GM18951 (cell line): ENCODE data around the gene PKP4.

Experiments
- POLR2A ChIP-seq: IDR thresholded peaks from 4 replicates; pipeline ENCODE4 v1.6.1; 2011; ENCODE audit warnings: mild to moderate bottlenecking; ENCODE audit not compliant: insufficient read length, insufficient read depth; ENCODE audit errors: extremely low read depth
- in situ Hi-C: fragments of 300-500 bp; cut with MboI; formaldehyde crosslinking; loops from one replicate; pipeline ENCODE4 v1.12.0; 2022; ENCODE audit warnings: low sequenced_read_pairs, mixed read lengths, inconsistent platforms; ENCODE audit not compliant: unreplicated experiment

Gene PKP4

DNA sequence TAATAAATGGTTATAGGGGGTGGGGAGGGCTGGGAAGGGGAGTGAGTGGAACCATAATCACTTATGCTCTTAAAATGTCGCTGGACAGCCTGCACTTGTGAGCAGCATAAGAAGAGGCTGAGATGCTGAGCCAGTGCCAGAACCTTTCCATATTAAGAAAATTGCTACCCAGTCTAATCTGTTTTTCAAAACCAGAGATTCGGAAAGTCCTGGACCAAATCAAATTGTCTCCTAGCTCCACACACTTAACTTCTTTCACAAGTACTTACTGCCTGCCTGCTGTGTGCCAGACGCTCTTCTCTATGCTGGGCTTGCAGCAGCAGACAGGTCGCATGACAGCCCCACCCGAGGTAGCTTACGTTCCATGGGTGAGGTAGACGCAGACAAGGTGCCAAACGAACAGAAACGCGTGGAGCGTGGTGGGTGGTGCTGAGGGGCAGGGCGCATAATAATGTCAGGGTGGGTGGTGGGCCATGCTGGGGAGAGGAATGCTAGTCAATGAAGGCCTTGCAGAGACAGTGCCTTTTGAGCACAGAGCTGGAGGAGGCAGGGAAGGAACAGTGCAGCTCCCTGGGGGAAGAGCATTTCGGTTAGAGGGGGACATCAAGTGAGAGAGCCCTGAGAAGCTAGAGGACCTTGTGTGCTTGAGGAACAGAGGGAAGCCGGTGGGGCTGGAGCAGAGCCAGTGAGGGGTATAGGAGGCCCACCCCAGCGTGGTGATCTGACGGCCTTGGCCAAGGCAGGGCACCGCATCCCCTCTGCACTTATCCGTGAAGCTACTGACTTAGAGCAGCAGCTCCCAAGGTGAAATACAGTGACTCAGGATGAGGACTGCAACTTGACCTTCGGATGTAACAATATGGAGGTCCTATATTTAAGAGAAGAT is 214.9 kb downstream of the PKP4 start:
- in situ Hi-C loops = no loop called here
- TF ChIP-seq POLR2A = no peak

DNA sequence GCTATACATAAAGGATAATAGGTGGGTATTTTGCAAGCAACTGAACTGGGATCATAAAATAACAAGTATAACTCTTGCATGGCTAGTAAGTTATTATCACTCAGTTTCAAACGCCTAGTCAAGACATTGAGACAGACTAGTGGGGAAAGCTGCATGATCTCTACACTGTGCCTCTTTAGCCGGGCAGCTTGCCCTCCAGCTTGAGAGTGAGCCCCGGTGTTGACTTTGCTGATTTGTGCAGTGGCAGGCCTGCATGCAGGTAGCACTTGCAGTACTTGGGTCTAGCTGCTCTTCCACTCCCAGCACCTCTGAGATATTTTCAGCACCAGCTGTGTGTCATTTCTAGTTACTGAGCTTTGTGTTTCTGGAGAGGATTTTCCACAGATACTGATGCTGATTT is 219.5 kb downstream of the PKP4 start:
- in situ Hi-C loops = no loop called here
- no peak for TF ChIP-seq POLR2A

DNA sequence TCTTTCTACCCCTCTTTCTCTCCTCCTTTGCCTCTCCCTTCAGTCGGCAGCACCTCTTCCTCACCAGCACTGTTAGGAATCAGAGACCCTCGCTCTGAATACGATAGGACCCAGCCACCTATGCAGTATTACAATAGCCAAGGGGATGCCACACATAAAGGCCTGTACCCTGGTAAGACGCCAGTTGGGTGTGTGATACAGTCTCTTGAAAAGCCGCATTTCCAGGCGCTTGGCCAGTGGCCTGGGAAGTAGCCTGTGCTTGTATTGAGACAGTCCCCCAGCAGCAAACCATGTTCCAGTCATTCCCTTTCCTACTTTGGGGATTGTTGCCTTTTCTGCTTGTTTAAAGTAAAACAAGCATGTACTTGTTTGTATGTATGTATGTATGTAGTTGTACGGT is 219.9 kb downstream of the PKP4 start:
- no peak for TF ChIP-seq POLR2A

DNA sequence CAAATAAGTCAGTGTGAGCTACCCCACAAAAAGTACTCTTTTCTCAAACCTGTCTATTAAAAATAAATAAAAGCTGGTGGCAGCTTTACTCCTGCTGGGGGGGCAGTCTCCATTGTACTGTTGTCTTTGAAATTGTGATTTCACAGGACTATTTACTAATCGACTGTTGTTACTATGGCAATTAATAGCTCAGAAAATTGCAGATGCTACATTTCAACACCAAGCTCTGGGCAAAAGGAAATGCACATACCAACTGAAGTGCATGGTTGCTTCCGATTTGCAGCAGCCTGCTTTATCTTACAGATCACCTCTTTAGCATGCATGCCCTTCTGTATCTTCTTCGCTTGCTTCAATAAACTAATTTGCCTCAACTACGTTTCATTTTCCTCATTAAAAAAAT is 220.8 kb downstream of the PKP4 start:
- TF ChIP-seq POLR2A = no peak
- in situ Hi-C loops = no loop called here

More for the DNA sequence above, 219.9 kb downstream of the PKP4 start:
- in situ Hi-C loops = no loop called here

DNA sequence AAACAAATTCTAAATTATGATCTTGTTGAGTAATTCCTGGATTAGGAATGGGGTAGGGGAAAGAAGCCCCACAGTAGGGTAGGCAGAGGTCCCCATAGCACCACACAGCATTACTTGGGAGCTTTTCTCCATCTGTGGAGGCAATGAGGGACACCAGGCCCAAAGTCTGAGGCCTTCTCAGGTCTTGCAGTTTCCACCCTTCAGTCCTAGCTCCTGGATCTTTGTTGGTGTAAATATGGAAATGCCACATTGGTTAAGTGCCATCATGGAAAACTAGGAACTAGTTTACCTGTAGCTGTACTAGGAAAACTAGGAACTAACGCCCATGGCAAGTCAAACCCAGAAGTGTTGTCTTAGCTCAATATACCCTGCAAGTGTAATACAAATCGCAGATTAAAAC is 225.1 kb downstream of the PKP4 start:
- in situ Hi-C loops = no loop called here
- no peak for TF ChIP-seq POLR2A

DNA sequence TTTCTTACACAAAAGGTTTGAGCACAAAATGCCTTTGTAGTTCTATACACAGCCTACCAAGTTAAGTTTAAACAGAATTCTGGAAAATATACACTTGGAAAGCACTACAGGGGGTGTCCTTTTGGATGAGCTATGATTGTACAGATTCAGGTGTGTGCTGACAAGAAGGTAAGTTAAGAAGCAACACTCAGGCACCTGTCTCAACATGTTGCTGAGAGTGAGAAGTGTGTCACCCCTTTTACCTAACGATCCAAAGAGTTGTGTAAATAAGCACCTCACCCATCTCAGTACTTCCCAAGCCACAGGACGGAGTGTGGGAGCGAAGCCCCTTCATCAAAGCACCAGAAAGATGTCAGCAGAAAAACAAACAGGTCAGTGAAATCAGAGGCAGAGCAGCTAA is 228.9 kb downstream of the PKP4 start:
- TF ChIP-seq POLR2A = no peak
- in situ Hi-C loops = no loop called here

DNA sequence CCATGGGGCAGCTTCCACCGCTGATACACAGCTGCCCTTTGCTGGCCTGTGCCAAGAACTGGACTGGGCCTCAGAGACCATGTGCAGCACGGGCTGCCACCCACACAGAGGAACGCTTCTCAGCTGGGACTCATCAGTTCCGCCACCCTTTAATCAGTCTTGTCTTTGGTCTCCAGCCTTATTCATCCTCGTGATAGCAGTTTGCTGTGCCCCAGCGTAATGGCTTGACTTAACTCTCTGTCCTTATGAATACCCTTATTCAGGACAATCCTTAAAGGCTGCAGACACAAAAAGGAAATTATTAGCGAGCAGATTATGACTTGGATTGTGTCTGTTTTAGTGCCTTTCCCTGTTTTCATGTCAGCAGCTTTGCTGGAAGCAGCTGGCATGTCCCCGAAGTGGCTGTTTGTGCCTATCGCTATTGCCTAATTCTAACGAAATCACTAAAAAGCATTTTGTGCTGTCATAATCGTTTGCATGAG is 229.5 kb downstream of the PKP4 start:
- in situ Hi-C loops = no loop called here
- no peak for TF ChIP-seq POLR2A

DNA sequence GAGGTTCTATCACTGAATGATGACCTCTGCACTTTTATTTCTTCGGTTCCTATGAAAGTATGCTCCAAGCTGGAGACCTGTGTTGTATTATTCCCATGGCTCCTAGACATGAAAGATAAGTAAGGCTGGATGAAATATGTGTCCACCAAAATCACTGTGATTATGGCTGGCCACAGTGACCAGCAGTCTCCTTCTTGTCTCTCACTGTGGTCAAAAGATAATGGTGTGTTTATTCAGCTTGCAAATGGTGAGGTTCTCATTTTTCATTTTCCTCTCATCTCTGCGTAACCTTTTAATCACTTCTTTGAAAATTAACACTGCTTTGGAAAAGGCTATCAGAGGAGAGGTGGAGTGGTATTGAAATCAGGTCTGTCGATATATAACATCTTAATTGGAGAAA is 230.6 kb downstream of the PKP4 start:
- in situ Hi-C loops = no loop called here

DNA sequence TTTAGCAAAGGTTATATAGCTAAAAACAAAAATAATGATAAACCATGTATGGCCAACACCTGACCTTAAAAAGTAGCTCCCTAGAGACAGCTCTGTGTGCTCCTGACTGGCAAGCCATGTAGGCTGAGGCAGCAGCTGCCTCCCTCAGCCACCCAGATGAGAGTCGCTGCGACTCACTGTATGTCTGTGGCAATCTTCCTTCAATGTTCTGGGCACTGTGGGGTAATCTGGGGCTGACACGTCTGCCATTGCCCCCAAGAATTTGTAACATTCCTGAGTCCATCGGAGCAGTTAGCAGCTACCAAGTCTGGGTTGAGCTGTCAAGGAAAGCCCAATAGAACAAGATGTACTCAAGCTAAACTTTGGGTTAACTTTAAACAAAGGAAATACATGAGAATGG is 232.0 kb downstream of the PKP4 start:
- in situ Hi-C loops = no loop called here
- no peak for TF ChIP-seq POLR2A

More for the DNA sequence above, 230.6 kb downstream of the PKP4 start:
- TF ChIP-seq POLR2A = no peak

DNA sequence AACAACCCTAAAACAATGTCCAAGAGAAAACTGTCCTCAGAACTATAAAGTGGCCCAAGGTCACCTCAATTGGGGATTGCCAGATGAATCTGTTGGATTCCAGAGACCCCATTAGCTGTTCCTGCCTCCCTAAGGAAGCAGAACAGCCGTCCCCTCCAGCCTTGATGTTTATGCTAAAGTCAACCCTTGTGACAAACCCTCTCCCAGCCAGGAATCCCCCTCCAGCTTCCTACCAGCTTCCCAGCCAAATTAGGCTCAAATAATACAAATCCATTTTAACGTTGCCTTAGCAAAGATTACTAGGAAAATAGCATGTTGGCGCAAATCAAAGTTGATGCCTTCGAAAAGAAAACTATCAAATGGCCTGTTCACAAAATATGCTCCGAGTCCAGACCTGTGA is 232.6 kb downstream of the PKP4 start:
- in situ Hi-C loops = no loop called here
- no peak for TF ChIP-seq POLR2A

DNA sequence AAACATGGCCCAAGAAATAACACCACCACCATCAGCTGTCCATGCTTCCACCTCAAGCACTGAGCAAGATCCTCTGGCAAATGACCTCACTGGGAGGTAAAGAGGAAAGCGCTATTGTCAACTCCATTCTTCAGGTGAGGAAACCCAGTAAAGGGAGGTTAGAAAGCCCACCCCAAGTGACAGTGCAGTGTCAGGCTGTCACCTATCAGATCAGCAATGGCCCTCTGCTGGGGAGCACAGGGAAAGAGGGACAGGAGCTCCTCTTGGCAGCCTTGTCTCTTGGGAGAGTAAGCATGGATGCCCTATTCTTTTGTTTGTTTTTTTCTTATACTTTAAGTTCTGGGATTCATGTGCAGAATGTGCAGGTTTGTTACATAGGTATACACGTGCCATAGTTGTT is 234.1 kb downstream of the PKP4 start:
- TF ChIP-seq POLR2A = no peak
- in situ Hi-C loops = no loop called here

DNA sequence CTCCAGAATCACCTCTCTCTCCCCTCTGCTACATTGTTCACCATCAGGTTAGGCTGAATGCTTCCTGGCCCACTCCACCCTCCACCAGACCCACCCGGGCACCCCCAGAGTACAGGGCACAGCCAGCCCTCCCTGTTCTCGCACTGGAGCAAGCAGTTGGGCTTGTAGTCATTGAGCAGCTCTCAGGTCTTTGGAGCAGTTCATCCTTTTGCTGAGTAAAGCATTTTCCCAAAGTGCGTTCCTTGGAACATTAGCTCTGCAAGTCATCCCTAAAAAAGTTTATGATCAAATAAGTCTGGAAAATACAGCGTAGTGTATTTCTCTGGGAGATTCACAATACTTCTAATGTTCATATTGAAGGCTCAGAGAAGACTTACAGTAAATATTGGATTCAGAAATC is 234.9 kb downstream of the PKP4 start:
- TF ChIP-seq POLR2A = no peak
- in situ Hi-C loops = no loop called here

DNA sequence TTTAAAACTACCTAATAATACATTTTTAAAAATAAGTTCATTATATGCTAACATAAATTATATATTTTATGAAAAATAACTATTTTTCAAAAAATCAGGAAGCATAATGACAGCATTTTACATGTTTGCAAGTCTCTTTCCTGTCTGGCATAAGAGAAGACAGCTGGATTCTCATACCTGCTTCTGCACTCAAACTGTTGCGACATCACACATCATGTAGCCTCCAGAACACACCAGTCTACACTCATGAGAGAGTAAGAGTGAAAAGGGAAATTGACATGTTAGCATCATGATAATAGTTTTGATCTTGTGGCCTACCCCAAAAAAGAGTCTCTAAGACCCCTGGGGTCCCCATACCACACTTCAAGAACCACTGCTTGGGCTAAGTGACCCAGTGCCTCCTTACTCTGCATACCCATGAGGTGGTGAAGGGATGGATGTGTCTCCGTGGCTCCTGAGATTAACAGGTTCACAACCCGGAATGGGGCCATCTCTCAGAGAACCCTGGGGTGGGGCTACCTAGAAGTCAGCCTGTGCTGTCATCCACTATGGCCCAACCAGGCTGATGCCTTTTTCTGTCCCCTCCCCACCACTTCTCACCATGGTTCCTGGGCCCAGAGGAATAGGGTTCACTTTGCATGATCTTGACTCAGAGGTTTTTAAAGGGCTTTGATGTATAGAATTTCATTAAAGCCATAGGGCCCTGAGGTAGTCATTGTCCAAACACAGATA is 235.8 kb downstream of the PKP4 start:
- TF ChIP-seq POLR2A = no peak
- in situ Hi-C loops = no loop called here

DNA sequence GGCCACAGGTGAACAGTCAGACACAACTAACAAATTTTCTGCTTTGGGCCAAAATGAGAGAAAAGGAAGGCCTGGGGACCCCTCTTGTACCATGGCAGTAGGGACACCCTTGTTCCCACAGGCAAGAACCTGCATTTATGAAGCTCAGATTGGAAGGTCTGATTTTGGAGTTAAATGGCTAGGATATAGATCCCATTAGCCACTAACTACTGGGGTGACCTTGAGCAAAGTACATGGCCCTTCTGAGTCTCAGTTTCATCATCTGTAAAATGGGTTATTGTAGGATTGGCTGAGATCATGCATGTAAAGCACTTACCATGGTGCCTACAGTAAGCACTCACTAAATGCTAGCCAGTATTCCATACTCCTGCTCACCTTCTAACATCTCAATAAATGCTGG is 236.7 kb downstream of the PKP4 start:
- in situ Hi-C loops = no loop called here
- no peak for TF ChIP-seq POLR2A
